HEK293 (cell line): ENCODE measurements around the gene RFTN1.

ENCODE experiments used
- CTCF ChIA-PET: fragments of 350-600 bp; formaldehyde crosslinking; extraction: SDS; loops from one replicate; lab custom pipeline; 2021; ENCODE audit warnings: antibody characterized with exemption; lab: Yijun Ruan, JAX
- POLR2A ChIA-PET: fragments of 300-600 bp; formaldehyde crosslinking; extraction: SDS; loops from one replicate; lab custom pipeline; 2020; ENCODE audit warnings: antibody characterized with exemption, inconsistent platforms; lab: Yijun Ruan, JAX
- H3K27ac ChIP-seq: fragments of 200-500 bp; sonication (Bioruptor generic); 2 replicates; pipeline ENCODE4 v1.5.1; 2014; ENCODE audit warnings: low read depth, low read length, control low read depth, inconsistent platforms; ENCODE audit errors: extremely low read depth
- H3K36me3 ChIP-seq, 2 experiments: fragments of 200-500 bp in 1 of 2; sonication (Bioruptor generic) in 1 of 2; 1 replicate in 1 of 2; 2 replicates in 1 of 2; pipeline ENCODE4 v1.5.1; 2014 to 2017; ENCODE audit warnings: inconsistent platforms in 2 of 2, low read length in 2 of 2; ENCODE audit not compliant: control insufficient read depth in 2 of 2, insufficient read depth in 1 of 2
- H3K4me1 ChIP-seq: fragments of 200-500 bp; sonication (Bioruptor generic); 2 replicates; pipeline ENCODE4 v1.5.1; 2014; ENCODE audit warnings: mild to moderate bottlenecking, low read length, inconsistent platforms; ENCODE audit not compliant: control insufficient read depth, insufficient read depth
- H3K4me3 ChIP-seq: 2 replicates; pipeline ENCODE4 v1.5.1; 2011; ENCODE audit warnings: low read depth, mild to moderate bottlenecking, control low read depth, low read length, moderate library complexity
- H3K9me3 ChIP-seq: fragments of 200-500 bp; sonication (Bioruptor generic); 2 replicates; pipeline ENCODE4 v1.5.1; 2014; ENCODE audit warnings: low read depth, low read length, inconsistent platforms; ENCODE audit not compliant: control insufficient read depth, insufficient read depth
- BCL11B ChIP-seq: fragments of 450-650 bp; formaldehyde crosslinking; IDR thresholded peaks from 2 replicates; pipeline ENCODE4 v1.5.1; 2016; ENCODE audit warnings: low read depth, missing biosample characterization, missing genetic modification characterization
- HOXC10 ChIP-seq: sonication (generic); formaldehyde crosslinking; IDR thresholded peaks from 2 replicates; pipeline ENCODE4 v1.8.1; 2023; ENCODE audit warnings: mild to moderate bottlenecking, missing genetic modification reagents
- IKZF3 ChIP-seq: fragments of 450-650 bp; IDR thresholded peaks from 2 replicates; pipeline ENCODE4 v1.5.0; 2018; ENCODE audit warnings: missing biosample characterization, mild to moderate bottlenecking, missing genetic modification characterization, moderate library complexity
- OSR2 ChIP-seq: fragments of 450-650 bp; formaldehyde crosslinking; IDR thresholded peaks from 2 replicates; pipeline ENCODE4 v1.5.1; 2016; ENCODE audit warnings: missing biosample characterization, missing genetic modification characterization
- RBAK ChIP-seq: fragments of 450-650 bp; formaldehyde crosslinking; IDR thresholded peaks from 2 replicates; pipeline ENCODE4 v1.5.1; 2016; ENCODE audit warnings: missing biosample characterization, missing genetic modification characterization
- SCRT2 ChIP-seq: fragments of 450-650 bp; formaldehyde crosslinking; IDR thresholded peaks from 2 replicates; pipeline ENCODE4 v1.5.1; 2016; ENCODE audit warnings: missing biosample characterization, missing genetic modification characterization
- ZFHX2 ChIP-seq: fragments of 450-650 bp; formaldehyde crosslinking; conservative IDR thresholded peaks from 2 replicates; pipeline ENCODE4 v1.5.1; 2016; ENCODE audit warnings: missing biosample characterization, missing genetic modification characterization
- ZFP3 ChIP-seq: fragments of 450-650 bp; formaldehyde crosslinking; IDR thresholded peaks from 2 replicates; pipeline ENCODE4 v1.5.1; 2016; ENCODE audit warnings: low read depth, missing biosample characterization, missing genetic modification characterization
- ZNF10 ChIP-seq: fragments of 450-650 bp; formaldehyde crosslinking; IDR thresholded peaks from 2 replicates; pipeline ENCODE4 v1.5.1; 2017; ENCODE audit warnings: missing biosample characterization, missing genetic modification characterization
- ZNF132 ChIP-seq: fragments of 450-650 bp; formaldehyde crosslinking; IDR thresholded peaks from 2 replicates; pipeline ENCODE4 v1.5.1; 2017; ENCODE audit warnings: missing biosample characterization, missing genetic modification characterization, borderline replicate concordance
- ZNF335 ChIP-seq: fragments of 450-650 bp; formaldehyde crosslinking; conservative IDR thresholded peaks from 2 replicates; pipeline ENCODE4 v1.5.1; 2016; ENCODE audit warnings: missing biosample characterization, missing genetic modification characterization
- ZNF391 ChIP-seq: fragments of 450-650 bp; formaldehyde crosslinking; IDR thresholded peaks from 2 replicates; pipeline ENCODE4 v1.5.1; 2016; ENCODE audit warnings: low read depth, missing biosample characterization, missing genetic modification characterization, borderline replicate concordance
- ZNF404 ChIP-seq: fragments of 450-650 bp; formaldehyde crosslinking; IDR thresholded peaks from 2 replicates; pipeline ENCODE4 v1.5.1; 2017; ENCODE audit warnings: missing biosample characterization, missing genetic modification characterization
- ZNF426 ChIP-seq: fragments of 450-650 bp; formaldehyde crosslinking; IDR thresholded peaks from 2 replicates; pipeline ENCODE4 v1.5.1; 2017; ENCODE audit warnings: missing biosample characterization, missing genetic modification characterization, mild to moderate bottlenecking, inconsistent platforms, moderate library complexity
- ZNF433 ChIP-seq: fragments of 450-650 bp; formaldehyde crosslinking; IDR thresholded peaks from 2 replicates; pipeline ENCODE4 v1.5.1; 2016; ENCODE audit warnings: missing biosample characterization, missing genetic modification characterization, low read depth
- ZNF660 ChIP-seq: fragments of 450-650 bp; IDR thresholded peaks from 2 replicates; pipeline ENCODE4 v1.5.1; 2018; ENCODE audit warnings: missing biosample characterization, mild to moderate bottlenecking, missing genetic modification characterization
- ZNF704 ChIP-seq: fragments of 450-650 bp; formaldehyde crosslinking; IDR thresholded peaks from 2 replicates; pipeline ENCODE4 v1.5.1; 2016; ENCODE audit warnings: missing biosample characterization, missing genetic modification characterization
- ZNF747 ChIP-seq: fragments of 450-650 bp; formaldehyde crosslinking; IDR thresholded peaks from 2 replicates; pipeline ENCODE4 v1.5.1; 2016; ENCODE audit warnings: missing biosample characterization, missing genetic modification characterization
- ZNF76 ChIP-seq: fragments of 450-650 bp; formaldehyde crosslinking; IDR thresholded peaks from 2 replicates; pipeline ENCODE4; 2016; ENCODE audit warnings: low read depth, missing biosample characterization, missing genetic modification characterization, borderline replicate concordance
- TF ChIP-seq, protein P1 (sequence below): fragments of 450-650 bp; formaldehyde crosslinking; IDR thresholded peaks from 2 replicates; pipeline ENCODE4 v1.5.1; 2016; ENCODE audit warnings: missing biosample characterization, missing genetic modification characterization
- TF ChIP-seq, protein P2 (sequence below): fragments of 450-650 bp; formaldehyde crosslinking; IDR thresholded peaks from 2 replicates; pipeline ENCODE4 v1.5.1; 2016; ENCODE audit warnings: missing biosample characterization, missing genetic modification characterization

The RFTN1 gene

GRCh38 chr3:16546186-16547010 lies 32.9 kb upstream of the RFTN1 start:
- TF ChIP-seq ZNF132 (no peak), ZNF10 (tag by site-specific recombination) (no peak), ZNF747 (tag by site-specific recombination) (no peak), ZFHX2 (tag by site-specific recombination) (no peak), HOXC10 (CRISPR knock-in tag) (no peak), ZNF76 (tag by site-specific recombination) (no peak), ZFP3 (no peak), ZNF660 (tag by site-specific recombination) (no peak)
- TF ChIP-seq, protein P1, sequence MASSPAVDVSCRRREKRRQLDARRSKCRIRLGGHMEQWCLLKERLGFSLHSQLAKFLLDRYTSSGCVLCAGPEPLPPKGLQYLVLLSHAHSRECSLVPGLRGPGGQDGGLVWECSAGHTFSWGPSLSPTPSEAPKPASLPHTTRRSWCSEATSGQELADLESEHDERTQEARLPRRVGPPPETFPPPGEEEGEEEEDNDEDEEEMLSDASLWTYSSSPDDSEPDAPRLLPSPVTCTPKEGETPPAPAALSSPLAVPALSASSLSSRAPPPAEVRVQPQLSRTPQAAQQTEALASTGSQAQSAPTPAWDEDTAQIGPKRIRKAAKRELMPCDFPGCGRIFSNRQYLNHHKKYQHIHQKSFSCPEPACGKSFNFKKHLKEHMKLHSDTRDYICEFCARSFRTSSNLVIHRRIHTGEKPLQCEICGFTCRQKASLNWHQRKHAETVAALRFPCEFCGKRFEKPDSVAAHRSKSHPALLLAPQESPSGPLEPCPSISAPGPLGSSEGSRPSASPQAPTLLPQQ (tag by site-specific recombination): no peak
- H3K9me3 ChIP-seq: no peaks in the 10 kb centered on the region
- H3K27ac ChIP-seq: no peak overlapping the region
- H3K4me1 ChIP-seq: no peaks in the 10 kb centered on the region
- ChIA-PET POLR2A (no interaction called here), CTCF (interaction anchor here (0.6 to 2.8 kb wide), 4 partner anchors 29 to 277 kb away, joined by 3 to 10 read pairs (median 4); no protein-coding TSS in a partner anchor)
- H3K36me3 ChIP-seq: no peaks in the 10 kb centered on the region
- H3K4me3 ChIP-seq: no peak overlapping the region

DNA sequence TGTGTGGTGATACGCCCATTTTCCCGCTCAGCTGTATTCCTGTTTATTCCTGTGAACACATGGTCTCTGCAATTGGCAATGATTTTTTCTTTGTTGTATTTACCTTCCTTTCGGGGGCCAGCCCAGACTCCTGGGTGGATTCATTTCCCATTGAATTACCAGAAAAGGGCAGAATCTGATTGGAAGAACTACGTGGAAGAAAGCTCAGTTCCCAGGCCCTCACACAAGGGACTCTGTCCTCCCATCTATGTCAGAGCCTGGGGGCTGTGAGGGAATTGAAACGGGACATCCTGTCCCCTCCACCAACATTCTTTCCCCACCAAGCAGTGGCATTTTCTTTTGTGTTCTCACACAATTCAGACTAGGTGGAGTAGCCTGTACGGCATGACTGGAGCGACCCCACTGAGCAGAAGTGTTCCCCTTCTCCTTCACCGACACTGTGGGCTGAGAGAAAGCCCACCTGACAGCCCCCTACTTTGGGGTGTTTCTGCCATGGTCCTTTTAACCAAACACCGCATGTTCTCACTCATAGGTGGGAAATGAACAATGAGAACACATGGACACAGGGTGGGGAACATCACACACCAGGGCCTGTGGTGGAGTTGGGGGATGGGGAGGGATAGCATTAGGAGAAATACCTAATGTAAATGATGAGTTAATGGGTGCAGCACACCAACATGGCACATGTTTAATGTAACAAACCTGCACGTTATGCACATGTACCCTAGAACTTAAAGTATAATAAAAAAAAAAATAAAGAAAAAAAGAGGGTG lies 32.1 kb upstream of the RFTN1 start:
- ChIA-PET CTCF (interaction anchor here (1.2 to 2.8 kb wide), 2 partner anchors 255 to 276 kb away, joined by 4 to 10 read pairs; no protein-coding TSS in a partner anchor), POLR2A (no interaction called here)
- TF ChIP-seq ZNF426 (tag by site-specific recombination) (no peak), ZNF433 (tag by site-specific recombination) (no peak)
- TF ChIP-seq, protein P1 (tag by site-specific recombination): no peak
- H3K36me3 ChIP-seq: no peaks in the 10 kb centered on the region
- H3K27ac ChIP-seq: no peak overlapping the region
- H3K9me3 ChIP-seq: no peaks in the 10 kb centered on the region
- H3K4me3 ChIP-seq: no peak overlapping the region
- H3K4me1 ChIP-seq: no peaks in the 10 kb centered on the region

DNA sequence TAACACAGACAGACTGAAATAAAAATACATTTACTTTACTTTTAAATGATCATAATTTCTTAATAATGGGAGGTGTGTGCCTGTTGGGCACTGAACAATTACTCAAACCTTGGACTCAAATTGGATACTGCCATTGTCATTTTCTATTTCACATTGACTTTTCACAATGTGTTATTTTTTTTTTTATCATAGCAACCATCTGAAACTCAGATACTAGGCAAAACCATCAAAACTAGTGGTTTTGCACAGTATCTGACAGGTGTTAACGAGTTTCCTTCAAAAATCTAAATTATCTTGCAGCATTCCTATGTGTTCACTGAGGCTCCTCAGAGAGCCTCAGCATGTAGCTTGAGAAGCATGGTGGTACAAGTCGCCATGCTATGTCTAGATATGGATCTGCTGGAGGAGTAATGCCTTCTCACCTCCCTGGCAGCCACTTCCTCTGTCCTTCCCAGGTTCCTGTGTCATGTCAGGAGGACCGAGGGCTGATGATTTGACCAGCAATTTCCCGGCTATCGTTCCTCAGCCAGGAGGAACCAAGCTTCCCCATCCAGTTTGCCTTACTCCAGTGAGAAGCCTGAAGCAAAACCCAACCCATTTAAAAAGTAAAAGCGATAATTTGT lies 29.9 kb upstream of the RFTN1 start:
- Histone ChIP-seq H3K27ac (no peak overlapping the region), H3K36me3 (no peaks in the 10 kb centered on the region), H3K4me3 (no peak overlapping the region), H3K4me1 (no peaks in the 10 kb centered on the region), H3K9me3 (no peaks in the 10 kb centered on the region)
- ChIA-PET CTCF (interaction anchor here (0.6 to 0.7 kb wide), 2 partner anchors 128 to 253 kb away, joined by 3 read pairs; no protein-coding TSS in a partner anchor), POLR2A (no interaction called here)
- TF ChIP-seq ZNF335 (tag by site-specific recombination) (no peak), BCL11B (tag by site-specific recombination) (no peak), SCRT2 (no peak), OSR2 (no peak), ZNF391 (tag by site-specific recombination) (no peak), IKZF3 (tag by site-specific recombination) (no peak), ZNF404 (tag by site-specific recombination) (no peak), RBAK (tag by site-specific recombination) (no peak), ZNF704 (no peak)
- TF ChIP-seq, protein P2, sequence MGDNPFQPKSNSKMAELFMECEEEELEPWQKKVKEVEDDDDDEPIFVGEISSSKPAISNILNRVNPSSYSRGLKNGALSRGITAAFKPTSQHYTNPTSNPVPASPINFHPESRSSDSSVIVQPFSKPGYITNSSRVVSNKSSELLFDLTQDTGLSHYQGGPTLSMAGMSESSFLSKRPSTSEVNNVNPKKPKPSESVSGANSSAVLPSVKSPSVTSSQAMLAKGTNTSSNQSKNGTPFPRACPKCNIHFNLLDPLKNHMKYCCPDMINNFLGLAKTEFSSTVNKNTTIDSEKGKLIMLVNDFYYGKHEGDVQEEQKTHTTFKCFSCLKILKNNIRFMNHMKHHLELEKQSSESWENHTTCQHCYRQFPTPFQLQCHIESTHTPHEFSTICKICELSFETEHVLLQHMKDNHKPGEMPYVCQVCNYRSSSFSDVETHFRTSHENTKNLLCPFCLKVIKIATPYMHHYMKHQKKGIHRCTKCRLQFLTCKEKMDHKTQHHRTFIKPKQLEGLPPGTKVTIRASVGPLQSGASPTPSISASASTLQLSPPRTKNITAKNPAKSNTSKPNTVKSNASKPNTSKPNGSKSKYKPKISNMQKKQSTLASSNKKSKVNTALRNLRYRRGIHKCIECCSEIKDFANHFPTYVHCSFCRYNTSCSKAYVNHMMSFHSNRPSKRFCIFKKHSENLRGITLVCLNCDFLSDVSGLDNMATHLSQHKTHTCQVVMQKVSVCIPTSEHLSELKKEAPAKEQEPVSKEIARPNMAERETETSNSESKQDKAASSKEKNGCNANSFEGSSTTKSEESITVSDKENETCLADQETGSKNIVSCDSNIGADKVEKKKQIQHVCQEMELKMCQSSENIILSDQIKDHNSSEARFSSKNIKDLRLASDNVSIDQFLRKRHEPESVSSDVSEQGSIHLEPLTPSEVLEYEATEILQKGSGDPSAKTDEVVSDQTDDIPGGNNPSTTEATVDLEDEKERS (tag by site-specific recombination): no peak
